ENCODE results near the gene C11orf65.
A peak's percentile ranks its signal among the peaks of the same experiment; 100 is the strongest.

C11orf65 gene

GRCh38 chr11:108500721-108501120 lies 33.4 kb upstream of the C11orf65 start:
- CTCF ChIA-PET, result interaction anchor here (0.6 kb wide), 1 partner anchor 11 kb away, joined by 4 read pairs; no protein-coding TSS in a partner anchor
- H3K27ac ChIP-seq, result no peak overlapping the region
- DNase-seq (ENCODE audit: low spot score), result no peak
- POLR2A ChIA-PET (ENCODE audit: low non-redundant PET), result no interaction called here
- no peak for TF ChIP-seq CTCF (conservative IDR thresholded peaks at IDR 0.05; ENCODE audit: low read depth)

GRCh38 chr11:108500169-108500568 lies 32.8 kb upstream of the C11orf65 start:
- DNase-seq (ENCODE audit: low spot score), result no peak
- H3K27ac ChIP-seq, result no peak overlapping the region
- TF ChIP-seq CTCF (conservative IDR thresholded peaks at IDR 0.05; ENCODE audit: low read depth), result no peak
- ChIA-PET POLR2A (ENCODE audit: low non-redundant PET) (no interaction called here), CTCF (no interaction called here)

- no peak for DNase-seq (ENCODE audit: low spot score)
- peak overlapping the region; percentile 91 for H3K27ac ChIP-seq
- TF ChIP-seq CTCF (conservative IDR thresholded peaks at IDR 0.05; ENCODE audit: low read depth), result no peak
- CTCF ChIA-PET, result no interaction called here
- POLR2A ChIA-PET (ENCODE audit: low non-redundant PET), result interaction anchor here (2.1 kb wide), 1 partner anchor 32 kb away, joined by 6 read pairs; the partner anchor contains the start of gene C11orf65
Measured at GRCh38 chr11:108498816-108499408, 31.6 kb upstream of the C11orf65 start.

- CTCF ChIA-PET, result no interaction called here
Measured at GRCh38 chr11:108498046-108498815, 30.9 kb upstream of the C11orf65 start, which contains the start of gene POGLUT3. POGLUT3 (minus strand) TSS chr11:108498384; CDS start chr11:108498366, 18 bp downstream.

GRCh38 chr11:108497317-108498045 lies 30.2 kb upstream of the C11orf65 start:
- TF ChIP-seq CTCF (conservative IDR thresholded peaks at IDR 0.05; ENCODE audit: low read depth), result no peak
- peak overlapping the region; percentile 91 for H3K27ac ChIP-seq
- CTCF ChIA-PET, result no interaction called here
- POLR2A ChIA-PET (ENCODE audit: low non-redundant PET), result interaction anchor here (2.1 kb wide), 1 partner anchor 30 kb away, joined by 6 read pairs; the partner anchor contains the start of gene C11orf65
- peak; percentile 95 for DNase-seq (ENCODE audit: low spot score)

More at GRCh38 chr11:108498046-108498815, 30.9 kb upstream of the C11orf65 start, which contains the start of gene POGLUT3:
- DNase-seq (ENCODE audit: low spot score), result peak; percentile 30
- peak within 1 kb of the TSS; percentile 91 for H3K27ac ChIP-seq
- POLR2A ChIA-PET (ENCODE audit: low non-redundant PET), result interaction anchor here (2.1 kb wide), 1 partner anchor 31 kb away, joined by 6 read pairs; the partner anchor contains the start of gene C11orf65
- no peak for TF ChIP-seq CTCF (conservative IDR thresholded peaks at IDR 0.05; ENCODE audit: low read depth)

- no peak for DNase-seq (ENCODE audit: low spot score)
- no peak for TF ChIP-seq CTCF (conservative IDR thresholded peaks at IDR 0.05; ENCODE audit: low read depth)
- POLR2A ChIA-PET (ENCODE audit: low non-redundant PET), result interaction anchor here (2.1 kb wide), 1 partner anchor 30 kb away, joined by 6 read pairs; the partner anchor contains the start of gene C11orf65
- peak overlapping the region; percentile 91 for H3K27ac ChIP-seq
- CTCF ChIA-PET, result no interaction called here
Measured at GRCh38 chr11:108496643-108497256, 29.4 kb upstream of the C11orf65 start.

Data from RWPE1 (cell line).